K562 treated with DMSO at 1 percent for 12 hours (cell line): Measurements from ENCODE around the gene SAMHD1. TPM values are rescaled to one million over a fixed set of nuclear protein-coding genes. Genes with fewer than 3 reads are reported as not detected.

Experiments
- total RNA-seq: library from RNA; unstranded; fragments of 300-600 nt; gene quantifications from 2 replicates; pipeline ENCODE4 v1.2.3, GENCODE V29; 2022; ENCODE audit not compliant: insufficient read depth

The SAMHD1 gene
- 12.8 and 25.9 TPM in 2 replicates for total RNA-seq

DNA sequence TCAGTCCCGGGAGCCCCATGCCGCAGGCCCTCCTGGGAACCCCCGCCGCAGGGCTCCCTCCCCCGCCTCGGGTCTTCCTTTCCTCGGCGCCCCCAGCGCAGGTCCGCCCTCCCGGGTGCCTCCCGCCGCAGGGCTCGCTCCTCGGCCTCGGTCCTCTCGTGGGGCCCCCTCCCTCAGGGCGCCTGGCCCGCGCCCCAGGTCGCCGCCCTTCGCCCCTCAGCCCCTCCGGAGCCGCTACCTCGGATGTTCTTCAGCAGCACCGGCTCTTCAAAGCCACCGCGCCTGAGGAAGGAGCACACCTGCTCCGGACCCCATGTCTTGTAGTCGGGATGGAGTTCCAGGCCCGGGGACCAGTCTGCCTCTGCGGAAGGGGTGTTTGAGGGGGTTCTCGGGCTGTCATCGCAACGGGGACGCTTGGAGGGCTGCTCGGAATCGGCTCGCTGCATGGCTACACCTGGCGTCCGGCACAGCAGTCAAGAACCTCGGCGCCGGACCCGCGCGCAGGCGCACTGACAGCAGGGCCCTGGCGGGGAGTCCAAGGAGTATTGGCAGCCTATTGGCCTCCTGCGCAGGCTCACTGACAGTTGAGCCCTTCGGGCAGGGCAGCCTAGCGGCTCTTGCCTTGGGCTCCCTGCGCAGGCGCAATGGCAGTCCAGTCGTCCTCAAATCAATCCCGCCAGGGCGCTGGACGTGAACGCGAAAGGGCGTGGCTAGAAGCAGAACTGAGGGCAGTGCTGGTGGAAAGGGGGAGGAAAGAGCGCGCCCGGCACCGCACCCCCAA lies at the start of gene SAMHD1:
SAMHD1 (minus strand) TSS at position 511 of the 781 bp plus-strand sequence; CDS start at position 446, 65 bp downstream.

DNA sequence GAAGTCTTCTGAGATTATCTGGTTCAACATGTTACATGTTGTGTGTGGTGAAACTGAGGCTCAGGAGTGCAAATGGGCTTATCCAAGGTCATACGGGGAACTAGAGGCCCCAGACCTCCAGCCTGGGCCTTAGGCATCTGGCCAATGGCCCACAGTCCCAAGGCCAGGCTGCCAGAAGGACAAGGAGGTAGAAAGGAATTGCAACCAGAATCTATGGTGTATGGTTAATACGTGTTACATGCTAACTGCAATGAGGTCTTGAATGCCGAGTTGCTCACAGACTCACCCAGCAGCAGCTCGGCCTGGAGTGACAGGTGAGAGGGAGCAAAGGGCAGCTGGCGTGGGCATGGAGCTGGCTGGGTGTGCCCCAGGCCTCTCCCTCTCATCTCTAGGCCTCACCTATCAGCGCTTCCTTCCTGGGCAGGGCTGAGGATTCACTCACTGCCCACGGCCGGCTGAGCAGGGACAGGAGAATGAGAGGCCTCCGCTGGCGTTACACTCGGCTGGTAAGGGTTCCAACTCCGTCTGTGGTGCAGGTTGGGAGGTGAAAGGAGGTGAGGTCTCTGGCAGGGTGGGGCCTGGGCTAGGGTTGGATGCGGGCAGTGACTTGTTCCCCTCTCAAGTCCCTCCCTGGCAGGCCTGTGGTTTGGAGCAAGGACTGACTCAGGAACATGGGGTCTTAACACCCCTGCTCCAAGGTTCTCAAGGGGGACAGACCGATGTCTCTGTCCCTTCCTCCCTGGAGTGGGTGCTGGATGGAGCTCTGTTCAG lies 75.6 kb downstream of the SAMHD1 start, which contains the start of gene TLDC2:
TLDC2 (plus strand) TSS at position 437 of the 771 bp plus-strand sequence; CDS start at position 474, 37 bp downstream.

Other genes starting within 250 kb of the SAMHD1 start
- gene NDRG3, start 205.6 kb downstream of the SAMHD1 start, total RNA-seq, result 13.5 and 26.7 TPM in 2 replicates
- gene DSN1, start 177.9 kb downstream of the SAMHD1 start, total RNA-seq, result 20.6 and 40.2 TPM in 2 replicates
- not detected in 2 replicates for gene TLDC2, start 75.6 kb downstream of the SAMHD1 start, total RNA-seq
- 3.8 and 14.2 TPM in 2 replicates for gene RBL1, start 144.3 kb upstream of the SAMHD1 start, total RNA-seq
- gene RPN2, start 227.6 kb upstream of the SAMHD1 start, total RNA-seq, result 192 and 365 TPM in 2 replicates
- gene MROH8, start 227.8 kb upstream of the SAMHD1 start, total RNA-seq, result 0.30 TPM in 1 of 2 replicates, not detected in the other